Measurements from ENCODE around the gene RNF41. TPM values are rescaled to one million over a fixed set of nuclear protein-coding genes. Genes with fewer than 3 reads are reported as not detected.

RNF41 gene
- total RNA-seq, 1 donor from 2014 or later, result 78.1 TPM

DNA sequence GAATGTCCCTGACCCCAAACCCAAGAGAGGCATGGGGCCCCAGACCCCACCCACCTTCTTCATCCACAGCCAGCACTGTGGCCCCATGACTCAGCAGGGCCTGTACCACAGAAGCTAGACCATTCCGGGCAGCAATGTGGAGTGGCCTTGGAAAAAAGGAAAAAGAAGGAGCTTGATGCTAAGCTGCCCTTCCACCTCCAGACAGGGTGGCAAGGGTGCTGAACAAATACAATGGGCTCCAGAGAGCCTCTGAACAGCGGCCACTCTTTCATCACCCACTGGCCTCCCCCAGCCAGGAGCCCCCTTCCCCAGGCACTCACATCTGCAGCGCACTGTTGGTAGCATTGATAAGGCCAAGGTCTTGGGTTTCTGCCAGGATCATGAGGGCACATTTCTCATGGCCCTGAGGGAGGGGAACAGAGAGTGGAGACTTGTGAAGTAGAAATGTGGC lies 22.0 kb upstream of the RNF41 start:
- no peak for DNase-seq

DNA sequence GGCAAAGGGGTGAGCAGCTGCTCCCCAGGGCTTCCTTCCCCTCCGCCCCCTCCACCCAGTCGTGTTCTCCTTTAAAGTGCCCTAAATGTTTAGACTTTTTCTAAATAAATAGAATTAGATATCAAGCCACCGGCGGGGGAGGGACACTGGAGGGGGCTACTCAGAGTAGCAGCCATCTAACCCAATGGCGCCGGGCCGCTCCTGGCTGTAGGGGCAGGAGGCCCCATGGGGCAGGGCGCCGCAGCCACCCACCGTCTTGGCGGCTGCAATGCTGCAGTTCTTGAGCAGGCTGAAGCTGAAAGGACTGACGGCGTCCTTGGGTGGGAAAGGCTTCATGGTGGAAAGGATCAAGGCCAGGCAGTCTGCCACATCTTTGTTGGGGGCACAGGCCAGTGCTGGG lies 21.3 kb upstream of the RNF41 start:
- DNase-seq, result no peak

DNA sequence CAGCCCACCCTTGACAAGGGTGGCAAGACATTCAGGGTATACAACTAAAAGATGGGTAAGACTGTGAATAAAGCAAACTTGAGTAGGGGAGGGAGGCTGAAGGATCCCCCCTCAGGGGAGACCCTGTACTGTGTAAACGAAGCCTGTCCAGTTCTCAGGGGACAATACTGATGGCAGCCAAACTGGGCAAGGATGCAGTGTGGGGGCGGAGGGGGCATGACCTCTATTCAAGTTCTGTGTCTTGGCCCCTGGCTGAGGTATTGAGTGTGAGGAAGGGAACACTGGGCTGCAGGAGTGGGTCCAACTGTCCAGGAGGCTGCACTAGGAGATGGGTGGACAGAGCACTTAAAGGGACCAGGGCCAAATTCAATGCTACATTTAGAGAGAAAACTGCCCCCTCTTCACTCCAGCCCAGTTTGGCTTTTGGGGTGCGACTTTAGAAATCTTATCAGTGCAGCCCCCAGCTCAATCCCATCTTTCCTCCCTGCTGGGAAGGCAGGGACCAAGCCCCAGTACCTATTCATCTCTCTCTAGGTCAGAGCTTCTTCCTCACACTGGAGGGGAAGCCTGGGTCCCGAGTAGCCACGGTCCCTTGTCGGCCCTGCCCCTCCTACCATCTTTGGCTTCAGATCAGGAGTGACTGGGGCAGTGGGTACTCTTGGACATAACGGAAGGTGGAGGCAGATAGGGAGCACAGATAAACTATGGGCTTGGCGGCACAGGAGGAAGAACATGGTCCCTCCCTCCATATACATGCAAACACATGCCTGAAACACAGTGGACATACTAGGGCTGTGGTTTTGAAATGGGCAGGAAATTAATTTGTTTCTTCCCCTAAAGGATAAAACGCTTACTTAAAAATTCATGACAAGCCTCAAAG lies 19.9 kb upstream of the RNF41 start:
- no peak for DNase-seq

- DNase-seq, result no peak
Observed at GRCh38 chr12:56237552-56237951, 15.8 kb upstream of the RNF41 start.

- DNase-seq, result no peak
Observed at GRCh38 chr12:56236985-56237384, 15.3 kb upstream of the RNF41 start.

DNA sequence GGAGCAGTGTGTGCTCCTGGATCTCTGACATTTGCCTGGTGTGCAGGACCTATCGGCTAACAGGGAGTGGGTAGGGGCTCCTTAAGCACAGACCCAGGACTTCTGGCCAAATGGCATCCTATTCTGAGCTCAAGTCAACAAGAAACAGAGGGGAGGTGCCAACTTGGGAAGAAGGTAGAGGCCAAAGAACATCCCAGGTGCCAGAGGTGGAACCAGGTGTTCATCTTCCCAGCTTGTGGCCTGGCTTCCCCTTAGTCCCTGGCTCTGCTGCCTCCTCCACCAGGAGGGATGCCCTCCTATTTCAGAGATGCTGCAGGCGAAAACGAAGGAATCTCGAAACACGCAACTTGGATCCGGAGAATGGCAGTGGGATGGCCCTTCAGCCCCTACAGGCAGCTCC lies 14.4 kb upstream of the RNF41 start:
- no peak for DNase-seq

DNA sequence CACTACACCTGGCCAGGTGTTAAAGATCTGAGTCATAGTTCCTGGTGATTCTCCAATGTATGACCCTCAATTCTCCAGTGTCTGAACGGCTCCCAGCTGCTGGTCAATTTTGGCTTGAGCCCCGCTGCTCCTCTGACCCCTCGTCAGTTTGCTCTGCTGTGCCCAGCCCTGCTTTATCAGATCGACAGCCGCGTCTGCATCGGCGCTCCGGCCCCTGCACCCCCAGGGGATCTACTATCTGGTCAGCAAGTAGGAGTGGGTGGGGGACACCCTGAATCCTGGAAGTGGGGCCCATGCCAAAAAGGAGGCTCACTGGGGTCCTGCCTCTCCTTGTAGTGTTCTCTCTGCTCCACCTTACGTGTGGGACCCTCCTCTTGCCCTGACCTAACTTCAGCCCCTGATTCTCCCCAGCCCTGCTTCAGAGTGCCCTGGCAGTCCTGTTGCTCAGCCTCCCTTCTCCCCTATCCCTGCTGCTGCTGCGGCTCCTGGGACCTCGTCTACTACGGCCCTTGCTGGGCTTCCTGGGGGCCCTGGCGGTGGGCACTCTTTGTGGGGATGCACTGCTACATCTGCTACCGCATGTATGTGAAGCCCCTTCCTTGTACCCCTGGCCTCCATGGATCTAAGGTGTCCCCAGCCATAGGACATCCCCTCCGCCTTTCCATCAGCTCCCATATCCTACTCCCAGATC lies 13.2 kb upstream of the RNF41 start:
- DNase-seq, result no peak

- no peak for DNase-seq
Observed at GRCh38 chr12:56231184-56231582, 9.5 kb upstream of the RNF41 start.

- no peak for DNase-seq
Observed at GRCh38 chr12:56230432-56231183, 8.9 kb upstream of the RNF41 start.

DNA sequence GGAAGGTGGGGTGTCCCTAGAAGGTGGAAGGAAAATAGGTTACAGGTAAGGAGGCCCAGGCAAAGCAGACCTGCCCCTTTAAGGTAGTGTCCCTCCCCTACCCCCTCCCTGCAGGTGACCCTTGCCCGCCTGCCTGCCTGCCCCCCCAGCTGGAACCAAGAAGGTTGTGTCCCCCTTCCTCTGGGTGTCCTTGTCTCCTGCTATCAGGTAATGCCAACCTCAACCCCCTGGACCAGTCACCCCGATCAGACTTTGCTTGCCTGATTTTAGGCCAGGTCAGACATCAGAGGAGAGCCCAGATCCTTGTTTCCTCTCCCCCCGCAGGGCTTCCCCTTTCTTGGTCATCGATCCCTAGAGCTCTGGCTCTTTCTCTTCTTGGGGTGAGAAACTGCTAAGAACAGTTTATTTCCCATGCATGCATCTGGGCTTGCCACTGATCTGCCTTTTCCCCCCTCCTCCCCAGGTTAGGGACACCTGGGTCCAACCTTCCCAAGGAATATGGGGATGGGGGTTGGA lies 8.3 kb upstream of the RNF41 start, which contains the start of gene SLC39A5:
Gene SLC39A5, plus strand, starts transcription at position 136 of the 516 bp plus-strand sequence. CDS start 1,224 bp downstream, outside the sequence.
- DNase-seq, result no peak

DNA sequence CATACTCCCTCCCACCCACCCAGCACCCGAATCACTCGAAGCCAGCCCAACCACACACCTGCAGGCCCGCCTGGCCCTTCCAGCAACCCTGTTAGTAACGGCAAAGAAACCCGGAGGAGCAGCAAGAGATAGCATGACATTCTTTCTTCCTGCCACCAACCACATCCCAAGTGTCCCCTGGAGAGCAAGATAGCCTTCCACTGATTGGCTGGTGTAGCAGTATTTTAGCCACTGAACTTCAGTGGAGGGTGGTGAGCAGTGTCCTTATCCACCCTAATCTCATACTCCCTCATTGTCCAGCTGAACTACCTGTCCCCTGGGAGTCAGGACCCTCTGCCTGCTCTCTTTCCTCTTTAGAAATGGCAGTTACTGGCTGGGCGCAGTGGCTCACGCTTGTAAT lies 7.4 kb upstream of the RNF41 start:
- no peak for DNase-seq

GRCh38 chr12:56224954-56225353 lies 3.2 kb upstream of the RNF41 start:
- no peak for DNase-seq

GRCh38 chr12:56224102-56224701 lies 2.5 kb upstream of the RNF41 start, which contains the start of gene NABP2:
NABP2 (plus strand) TSS chr12:56224342; CDS start chr12:56224857, 515 bp downstream.
- peak; percentile 97 for DNase-seq

- no peak for DNase-seq
Observed at GRCh38 chr12:56223571-56224101, 1.9 kb upstream of the RNF41 start.

- DNase-seq, result no peak
Observed at GRCh38 chr12:56222531-56222895, 791 bp upstream of the RNF41 start.

DNA sequence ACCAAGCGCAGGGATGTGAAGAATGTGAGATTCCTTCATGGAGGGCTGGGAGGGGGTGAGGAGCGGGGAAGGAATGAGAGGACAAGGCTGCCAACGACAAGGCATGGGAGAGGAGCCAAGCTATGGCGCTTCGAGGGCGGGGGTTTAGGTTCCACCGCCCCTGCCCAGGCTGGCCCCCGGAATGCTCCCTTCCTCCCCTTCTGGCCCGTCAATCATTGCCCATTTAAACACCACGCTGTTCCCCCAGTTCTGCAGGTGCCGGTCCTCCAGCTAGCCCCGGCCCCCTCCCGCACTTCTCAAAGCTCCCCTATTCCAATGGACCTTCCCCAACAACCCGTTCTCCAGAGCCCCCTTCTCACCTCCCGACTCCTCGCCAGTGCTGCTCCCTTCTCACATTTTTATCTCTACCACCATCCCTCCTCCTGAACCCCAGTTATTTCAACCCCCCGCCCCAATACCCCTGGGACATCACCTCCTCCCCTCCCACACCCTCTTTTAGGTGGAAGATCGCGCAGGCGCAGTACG lies 428 bp downstream of the RNF41 start:
- no peak for DNase-seq

GRCh38 chr12:56220611-56221231 lies 1.0 kb downstream of the RNF41 start:
- DNase-seq, result no peak

DNA sequence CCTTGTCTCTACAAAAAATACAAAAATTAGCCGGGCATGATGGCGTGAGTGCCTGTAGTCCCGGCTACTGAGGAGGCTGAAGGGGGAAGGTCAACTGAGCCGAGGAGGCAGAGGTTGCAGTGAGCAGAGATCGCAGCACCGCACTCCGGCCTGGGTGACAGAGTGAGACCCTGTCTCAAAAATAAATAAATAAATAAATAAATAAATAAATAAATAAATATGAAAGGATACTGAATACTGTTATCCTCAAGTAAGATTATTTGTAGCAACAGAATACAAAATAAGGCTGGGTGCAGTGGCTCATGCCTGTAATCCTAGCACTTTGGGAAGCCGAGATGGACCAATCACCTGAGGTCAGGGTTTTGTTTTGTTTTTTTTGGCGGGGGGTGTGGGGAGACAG lies 1.9 kb downstream of the RNF41 start:
- no peak for DNase-seq

DNA sequence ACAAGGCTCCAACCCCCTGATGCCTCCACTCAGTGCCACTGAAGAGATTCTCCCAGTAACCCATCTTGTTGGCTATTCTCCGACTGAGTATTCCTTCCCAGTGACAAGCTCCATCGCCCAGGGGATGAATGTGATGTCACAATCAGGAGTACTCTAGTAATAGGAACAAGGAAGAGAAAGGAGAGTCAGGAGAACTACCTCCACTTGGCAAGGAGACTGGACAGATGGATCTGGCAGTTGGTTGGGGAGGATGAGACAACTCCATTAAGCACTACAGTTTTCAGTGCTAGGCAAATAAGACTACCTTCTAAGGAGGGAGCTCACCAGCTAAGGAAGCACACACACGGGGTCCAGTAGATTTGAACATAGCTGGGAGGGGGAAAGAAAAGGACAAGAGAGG lies 5.3 kb downstream of the RNF41 start:
- DNase-seq, result no peak

- DNase-seq, result no peak
Observed at GRCh38 chr12:56213878-56214277, 7.8 kb downstream of the RNF41 start.

DNA sequence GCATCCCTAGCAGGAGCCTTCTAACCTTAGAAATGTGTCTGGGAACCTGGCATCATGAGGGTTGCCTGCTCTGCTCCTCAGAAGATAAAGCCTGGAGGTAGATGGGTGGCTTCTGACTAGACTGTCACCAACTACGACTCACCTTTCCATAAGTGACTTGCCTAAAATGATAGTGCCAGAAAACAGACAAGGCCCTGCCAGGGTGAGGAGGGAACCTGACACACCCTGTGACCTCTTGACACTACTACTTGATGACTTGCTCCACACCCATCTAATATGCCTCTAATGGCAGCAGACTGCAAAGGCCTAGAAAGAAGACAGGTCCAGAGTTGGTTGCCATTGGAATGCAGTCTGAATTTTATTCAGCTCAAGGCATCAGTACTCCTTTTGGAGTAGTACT lies 9.4 kb downstream of the RNF41 start:
- no peak for DNase-seq

Data from occipital lobe (tissue), 2 donors.